ENCODE data around the gene OSBPL9.
"Not testable (repeated sequence)": the region's sequence is repeated elsewhere in the genome, so short reads cannot be mapped to it uniquely, and the experiment has no call there.

OSBPL9 gene

DNA sequence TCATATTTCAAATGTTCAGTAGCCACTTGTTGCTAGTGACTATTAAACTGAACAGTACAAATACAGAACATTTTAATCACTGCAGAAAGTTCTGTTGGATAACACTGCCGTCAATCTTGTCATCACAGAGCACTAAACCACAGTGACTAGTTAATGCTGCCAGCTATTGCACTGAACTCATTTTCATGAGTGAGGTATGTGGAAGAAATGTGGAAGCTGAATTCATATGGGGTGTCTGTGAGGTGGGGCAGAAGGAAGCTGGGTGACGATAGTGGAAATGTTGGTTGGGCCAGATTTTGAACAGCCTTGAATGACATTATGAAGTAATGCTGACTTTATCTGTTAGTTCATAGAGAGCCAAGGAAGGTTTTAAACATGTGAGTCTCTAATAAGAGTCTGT lies 49.6 kb downstream of the OSBPL9 start:
- DNase-seq (ENCODE audit: low spot score), result peak; percentile 73

DNA sequence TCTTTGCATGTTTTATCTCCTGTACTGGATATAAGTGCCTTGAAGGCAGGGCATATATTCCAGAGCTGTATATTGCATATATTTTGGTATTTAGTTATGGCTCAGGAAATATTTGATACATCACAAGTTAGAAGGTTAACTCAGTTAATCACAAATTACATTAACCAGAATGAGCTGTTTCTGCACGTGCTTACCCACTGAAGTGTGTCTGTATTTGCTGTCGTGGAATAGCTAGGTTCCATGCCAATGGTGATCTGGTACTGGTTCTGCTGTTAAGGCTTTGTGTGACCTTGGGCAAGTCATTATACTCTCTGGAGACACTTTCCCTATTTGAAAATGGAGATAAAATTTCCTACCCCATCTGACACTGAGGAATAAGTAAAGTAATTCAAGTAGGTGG lies 50.7 kb downstream of the OSBPL9 start:
- no peak for DNase-seq (ENCODE audit: low spot score)

GRCh38 chr1:51669272-51669671 lies 52.4 kb downstream of the OSBPL9 start:
- DNase-seq (ENCODE audit: low spot score), result no peak

- DNase-seq (ENCODE audit: low spot score), result no peak
These were observed 52.9 kb downstream of the OSBPL9 start for GRCh38 chr1:51669816-51670215.

DNA sequence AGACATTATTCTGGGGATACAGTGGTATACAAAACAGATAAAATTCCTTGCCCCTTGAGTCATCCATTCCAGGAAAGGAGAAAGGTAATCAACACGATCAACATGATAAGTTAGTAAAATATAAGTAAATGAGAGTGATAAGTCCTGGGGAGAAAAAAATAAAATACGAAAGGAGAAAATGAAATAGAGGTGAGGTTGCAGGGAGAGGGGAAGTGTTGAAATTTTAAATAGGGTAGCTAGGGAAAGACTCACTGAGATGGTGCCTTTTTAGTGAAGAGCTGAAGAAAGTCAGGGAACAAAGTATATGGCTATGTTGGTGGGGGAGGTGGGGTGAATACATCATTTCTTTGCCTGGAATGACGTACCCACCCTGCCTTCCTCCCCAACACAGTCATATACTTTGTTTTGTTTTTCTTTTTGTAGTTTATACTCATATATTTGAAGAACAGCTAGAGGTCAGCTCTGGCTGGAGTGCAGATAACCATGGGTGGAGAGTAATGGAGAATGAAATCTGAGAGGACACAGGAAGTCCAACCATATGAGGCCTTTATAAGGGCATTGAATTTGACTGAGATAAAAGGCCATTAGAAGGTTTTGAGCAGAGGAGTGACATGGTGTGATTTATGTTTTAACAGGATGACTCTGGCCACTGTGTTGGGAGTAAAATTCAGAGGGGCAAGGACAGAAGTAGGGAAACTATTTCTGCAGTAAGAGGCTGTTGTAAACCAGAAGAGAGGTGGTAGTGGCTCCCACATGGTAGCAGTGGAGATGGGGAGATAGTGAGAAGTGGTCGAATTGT lies 54.8 kb downstream of the OSBPL9 start:
- no peak for DNase-seq (ENCODE audit: low spot score)

GRCh38 chr1:51673279-51673678 lies 56.4 kb downstream of the OSBPL9 start:
- DNase-seq (ENCODE audit: low spot score), result no peak

DNA sequence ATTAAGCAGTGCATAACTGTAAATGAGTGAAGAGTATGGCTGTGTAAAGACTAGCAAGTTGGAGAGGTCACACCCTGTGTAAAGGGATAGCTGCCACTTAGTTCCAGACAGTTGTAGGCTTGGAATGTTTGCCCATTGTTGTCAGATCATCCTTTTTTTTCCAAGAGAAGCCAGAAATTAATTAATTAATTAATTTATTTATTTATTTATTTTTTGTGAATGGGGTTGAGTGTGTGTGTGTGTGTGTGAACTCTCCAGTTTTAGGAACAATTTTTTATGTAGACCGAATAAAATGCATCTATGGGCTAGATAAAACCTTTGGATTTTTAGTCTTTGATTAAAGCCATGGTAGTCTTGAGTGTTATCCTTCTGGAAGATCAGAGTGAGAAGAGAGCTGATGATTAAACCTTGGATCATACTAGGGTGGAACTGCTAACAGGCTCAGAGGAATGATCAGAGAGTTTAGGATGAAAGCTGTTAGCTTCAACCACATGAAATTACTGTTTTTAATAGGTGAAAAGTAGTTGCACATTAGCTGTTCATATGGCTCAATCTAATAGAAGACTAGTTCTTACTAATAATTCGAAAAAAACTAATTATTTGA lies 58.4 kb downstream of the OSBPL9 start:
- DNase-seq (ENCODE audit: low spot score), result peak; percentile 34

DNA sequence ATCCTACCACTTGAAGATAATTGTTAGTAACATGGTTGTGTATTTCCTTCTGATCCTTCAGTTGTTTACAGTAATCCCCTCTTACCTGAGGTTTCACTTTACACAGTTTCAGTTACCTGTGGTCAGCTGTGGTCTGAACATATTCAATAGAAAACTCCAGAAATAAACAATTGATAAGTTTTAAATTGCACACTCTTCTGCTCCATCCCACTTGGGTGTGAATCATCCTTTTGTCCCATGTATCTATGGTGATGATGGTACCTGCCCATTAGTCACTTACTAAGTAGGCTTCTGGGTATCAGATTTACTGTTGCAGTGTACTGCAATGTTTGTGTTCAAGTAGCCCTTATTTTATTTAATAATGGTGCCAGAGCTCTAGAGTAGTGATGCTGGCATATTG lies 62.5 kb downstream of the OSBPL9 start:
- DNase-seq (ENCODE audit: low spot score), result no peak

GRCh38 chr1:51684776-51685175 lies 67.9 kb downstream of the OSBPL9 start:
- no peak for DNase-seq (ENCODE audit: low spot score)

- no peak for DNase-seq (ENCODE audit: low spot score)
These were observed 69.6 kb downstream of the OSBPL9 start for GRCh38 chr1:51686450-51686849.

DNA sequence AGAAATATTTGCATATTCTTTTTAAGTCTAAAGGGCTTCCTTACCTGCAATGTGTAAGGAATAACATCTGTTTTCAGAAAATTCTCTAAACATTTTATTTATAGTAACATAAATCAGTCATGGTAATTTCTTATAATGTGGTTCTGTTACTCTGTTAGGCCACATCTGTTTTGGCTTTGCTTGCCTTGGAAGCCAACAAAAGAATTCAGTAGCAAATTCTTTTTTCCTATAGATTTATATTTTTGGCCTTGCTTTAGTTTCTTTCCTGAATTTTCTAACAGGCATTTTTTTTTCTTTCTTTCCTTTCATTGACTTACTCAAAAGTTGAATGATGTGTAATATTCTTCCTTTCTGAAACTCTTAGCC lies 72.2 kb downstream of the OSBPL9 start:
- no peak for DNase-seq (ENCODE audit: low spot score)

GRCh38 chr1:51689643-51690042 lies 72.8 kb downstream of the OSBPL9 start:
- no peak for DNase-seq (ENCODE audit: low spot score)

DNA sequence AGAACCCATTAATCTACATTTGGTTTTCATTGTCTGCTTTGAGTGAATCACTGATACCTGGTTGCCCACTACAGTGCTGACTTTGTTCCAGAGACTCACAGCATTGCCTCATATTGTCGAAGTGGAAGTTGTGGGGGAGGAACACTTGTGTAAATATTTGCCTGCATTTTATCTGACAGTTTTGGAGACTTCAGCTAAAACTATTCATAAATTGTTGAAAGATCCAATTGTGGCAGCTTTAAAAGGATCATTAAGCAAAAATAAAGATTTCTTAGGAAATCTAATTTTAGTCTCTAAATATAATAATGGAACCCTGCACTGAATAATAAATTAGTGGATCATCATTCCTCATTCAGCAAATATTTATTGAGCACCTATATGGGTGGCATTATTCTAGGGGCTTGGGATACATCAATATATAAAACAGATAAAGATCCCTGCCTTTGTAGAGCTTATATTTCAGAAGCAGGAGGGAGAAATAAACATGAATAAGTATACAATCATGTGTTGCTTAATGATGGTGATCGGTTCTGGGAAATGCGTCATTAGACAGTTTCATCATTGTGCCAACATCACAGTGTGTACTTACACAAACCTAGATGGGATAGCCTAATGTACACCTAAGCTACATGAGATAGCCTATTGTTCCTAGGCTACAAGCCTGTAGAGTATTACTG lies 73.5 kb downstream of the OSBPL9 start:
- DNase-seq (ENCODE audit: low spot score), result peak; percentile 21

- DNase-seq (ENCODE audit: low spot score), result no peak
These were observed 75.0 kb downstream of the OSBPL9 start for GRCh38 chr1:51691920-51692319.

DNA sequence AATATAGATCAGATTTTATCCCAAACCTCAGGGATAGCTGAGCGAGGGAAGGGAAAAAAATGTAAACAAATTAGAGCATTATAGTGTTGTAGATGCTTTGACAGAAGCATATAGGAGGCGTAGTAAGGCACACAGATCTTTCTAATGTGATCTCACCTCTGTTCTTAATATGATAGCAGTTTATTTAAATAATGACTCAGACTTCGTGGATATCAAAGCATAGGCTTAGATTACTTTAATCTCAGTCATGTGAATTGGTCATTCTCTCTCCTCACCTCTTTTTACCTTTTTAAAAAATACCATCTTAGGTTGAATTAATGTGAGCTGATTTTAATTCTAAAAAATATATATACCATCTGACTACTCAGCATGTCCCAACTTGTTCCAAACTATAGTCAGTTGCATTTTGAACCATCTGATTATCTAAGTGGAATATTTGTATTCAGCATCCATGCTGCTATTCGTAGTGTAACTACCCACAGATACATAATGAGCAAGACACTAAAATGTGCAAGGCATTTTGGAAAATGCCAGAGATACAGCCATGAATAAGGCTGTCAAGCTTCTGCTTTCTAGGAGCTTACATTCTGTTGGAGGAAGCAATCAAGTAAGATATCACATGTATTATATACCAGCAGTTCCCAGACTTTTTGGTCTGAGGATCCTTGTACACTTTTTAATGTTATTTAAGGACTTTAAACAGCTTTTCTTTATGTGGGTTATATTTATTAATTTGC lies 76.7 kb downstream of the OSBPL9 start:
- no peak for DNase-seq (ENCODE audit: low spot score)

GRCh38 chr1:51697166-51697565 lies 80.3 kb downstream of the OSBPL9 start:
- no peak for DNase-seq (ENCODE audit: low spot score)

- DNase-seq (ENCODE audit: low spot score), result no peak
These were observed 82.5 kb downstream of the OSBPL9 start for GRCh38 chr1:51699391-51699790.

DNA sequence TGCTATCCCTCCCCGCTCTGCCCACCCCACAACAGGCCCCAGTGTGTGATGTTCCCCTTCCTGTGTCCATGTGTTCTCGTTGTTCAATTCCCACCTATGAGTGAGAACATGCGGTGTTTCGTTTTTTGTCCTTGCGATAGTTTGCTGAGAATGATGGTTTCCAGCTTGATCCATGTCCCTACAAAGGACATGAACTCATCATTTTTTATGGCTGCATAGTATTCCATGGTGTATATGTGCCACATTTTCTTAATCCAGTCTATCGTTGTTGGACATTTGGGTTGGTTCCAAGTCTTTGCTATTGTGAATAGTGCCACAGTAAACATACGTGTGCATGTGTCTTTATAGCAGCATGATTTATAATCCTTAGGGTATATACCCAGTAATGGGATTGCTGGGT lies 84.9 kb downstream of the OSBPL9 start:
- DNase-seq (ENCODE audit: low spot score), result not testable (repeated sequence)

GRCh38 chr1:51702220-51702619 lies 85.3 kb downstream of the OSBPL9 start:
- not testable (repeated sequence) for DNase-seq (ENCODE audit: low spot score)

GRCh38 chr1:51705035-51705434 lies 88.1 kb downstream of the OSBPL9 start:
- DNase-seq (ENCODE audit: low spot score), result no peak

DNA sequence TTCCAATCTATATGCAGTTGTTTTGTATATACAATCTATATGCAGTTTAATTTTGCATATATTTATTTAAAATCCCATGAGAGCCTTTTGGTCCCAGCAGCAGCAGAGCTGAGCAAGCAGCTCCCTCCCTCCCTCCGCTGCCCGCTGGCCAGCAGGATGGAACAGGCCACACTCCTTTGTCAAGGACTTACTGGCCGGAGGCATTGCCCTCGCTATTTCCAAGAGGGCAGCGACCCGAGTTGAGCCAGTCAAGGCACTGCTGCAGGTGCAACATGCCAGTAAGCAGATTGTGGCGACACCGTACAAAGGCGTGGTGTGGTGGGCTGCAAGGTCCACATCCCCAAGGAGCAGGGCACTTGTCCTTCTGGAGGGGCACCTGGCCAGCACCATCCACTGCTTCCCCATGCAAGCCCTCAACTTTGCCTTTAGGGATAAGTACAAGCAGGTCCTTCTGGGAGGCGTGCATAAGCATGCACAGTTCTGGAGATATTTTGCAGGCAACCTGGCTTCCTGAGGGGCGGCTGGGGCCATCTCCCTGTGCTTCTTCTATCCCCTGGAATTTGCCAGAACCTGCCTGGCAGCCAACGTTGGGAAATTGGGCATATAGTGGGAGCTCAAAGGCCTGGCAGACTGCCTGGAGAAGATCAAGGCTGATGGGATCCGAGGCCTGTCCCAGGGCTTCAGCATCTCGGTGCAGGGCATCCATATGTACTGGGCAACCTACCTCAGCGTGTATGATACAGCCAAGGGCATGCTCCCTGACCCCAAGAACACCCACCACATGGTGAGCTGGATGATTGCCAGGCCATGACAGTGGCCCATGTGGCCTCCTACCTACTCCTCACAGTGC lies 92.2 kb downstream of the OSBPL9 start:
- no peak for DNase-seq (ENCODE audit: low spot score)

GRCh38 chr1:51709951-51710350 lies 93.1 kb downstream of the OSBPL9 start:
- no peak for DNase-seq (ENCODE audit: low spot score)

Data from AG20443 (cell line).